MM.1S (cell line): ENCODE results near the gene PANX3.

Source experiments
- DNase-seq: peaks from one replicate; pipeline ENCODE4 v3.0.0-alpha.2; 2015
- H2AFZ ChIP-seq: fragments of 300-600 bp; sonication (generic); 2 replicates; pipeline ENCODE4 v1.6.0; 2016; ENCODE audit warnings: antibody characterized with exemption, low read length
- H3F3A ChIP-seq: fragments of 300-600 bp; sonication (generic); 2 replicates; pipeline ENCODE4 v1.6.1; 2016; ENCODE audit warnings: mild to moderate bottlenecking, antibody characterized with exemption, low read length, moderate library complexity, mixed read lengths; ENCODE audit not compliant: insufficient read depth
- H3K27ac ChIP-seq: fragments of 300-600 bp; sonication (generic); 2 replicates; pipeline ENCODE4 v1.5.1; 2016; ENCODE audit warnings: mild to moderate bottlenecking, low read length
- H3K27me3 ChIP-seq: fragments of 300-600 bp; sonication (generic); replicated peaks from 2 replicates; pipeline ENCODE4 v1.6.0; 2016; ENCODE audit warnings: low read length; ENCODE audit not compliant: insufficient read depth
- H3K36me3 ChIP-seq: fragments of 300-600 bp; sonication (generic); replicated peaks from 2 replicates; pipeline ENCODE4 v1.6.1; 2016; ENCODE audit warnings: mild to moderate bottlenecking, low read length, mixed read lengths; ENCODE audit not compliant: insufficient read depth
- H3K4me1 ChIP-seq: fragments of 300-600 bp; sonication (generic); 2 replicates; pipeline ENCODE4 v1.6.1; 2016; ENCODE audit warnings: low read length, mixed read lengths
- H3K4me2 ChIP-seq: fragments of 300-600 bp; sonication (generic); 2 replicates; pipeline ENCODE4 v1.6.0; 2016; ENCODE audit warnings: low read depth, low read length
- H3K4me3 ChIP-seq: fragments of 300-600 bp; sonication (generic); 2 replicates; pipeline ENCODE4 v1.5.1; 2016; ENCODE audit warnings: low read length, mixed read lengths
- H3K79me2 ChIP-seq: fragments of 300-600 bp; sonication (generic); 2 replicates; pipeline ENCODE4 v1.6.1; 2016; ENCODE audit warnings: mixed run types, low read length, mixed read lengths
- H3K9ac ChIP-seq: fragments of 300-600 bp; sonication (generic); 2 replicates; pipeline ENCODE4 v1.6.1; 2016; ENCODE audit warnings: low read length, mixed read lengths
- H3K9me2 ChIP-seq: fragments of 300-600 bp; sonication (generic); replicated peaks from 2 replicates; pipeline ENCODE4 v1.6.1; 2016; ENCODE audit warnings: mild to moderate bottlenecking, low read length, mixed read lengths; ENCODE audit not compliant: insufficient read depth
- H3K9me3 ChIP-seq: fragments of 300-600 bp; sonication (generic); replicated peaks from 2 replicates; pipeline ENCODE4 v1.6.1; 2016; ENCODE audit warnings: mild to moderate bottlenecking, low read length, mixed read lengths; ENCODE audit not compliant: insufficient read depth
- H4K20me1 ChIP-seq: fragments of 300-600 bp; sonication (generic); 2 replicates; pipeline ENCODE4 v1.6.1; 2016; ENCODE audit warnings: mild to moderate bottlenecking, low read length, moderate library complexity, mixed read lengths; ENCODE audit not compliant: insufficient read depth
- EZH2 ChIP-seq: fragments of 300-600 bp; sonication (generic); optimal IDR thresholded peaks from 2 replicates; pipeline ENCODE3; 2017; ENCODE audit warnings: low read depth, mild to moderate bottlenecking, antibody characterized with exemption, low read length, mixed read lengths
- EZH2phosphoT487 ChIP-seq: fragments of 300-600 bp; sonication (generic); IDR thresholded peaks from 2 replicates; pipeline ENCODE4 v1.6.1; 2018; ENCODE audit warnings: antibody characterized with exemption, low read length
- TF ChIP-seq, protein P1 (sequence below): fragments of 300-600 bp; sonication (generic); IDR thresholded peaks from 2 replicates; pipeline ENCODE4 v1.5.1; 2016; ENCODE audit warnings: antibody characterized with exemption, low read length, mixed read lengths

The PANX3 gene

GRCh38 chr11:124635932-124636331, 24.7 kb downstream of the PANX3 start:
- Histone ChIP-seq H2AFZ (no peak overlapping the region), H3K9me2 (no peaks in the 10 kb centered on the region), H3F3A (no peaks in the 10 kb centered on the region), H3K79me2 (no peaks in the 10 kb centered on the region), H3K27ac (no peak overlapping the region), H3K27me3 (no peaks in the 10 kb centered on the region), H3K9ac (no peak overlapping the region), H3K4me3 (no peak overlapping the region), H3K36me3 (peaks cover 6% of the 10 kb centered on the region), H3K4me2 (no peak overlapping the region), H3K4me1 (no peaks in the 10 kb centered on the region), H4K20me1 (no peaks in the 10 kb centered on the region), H3K9me3 (no peaks in the 10 kb centered on the region)
- TF ChIP-seq, protein P1, sequence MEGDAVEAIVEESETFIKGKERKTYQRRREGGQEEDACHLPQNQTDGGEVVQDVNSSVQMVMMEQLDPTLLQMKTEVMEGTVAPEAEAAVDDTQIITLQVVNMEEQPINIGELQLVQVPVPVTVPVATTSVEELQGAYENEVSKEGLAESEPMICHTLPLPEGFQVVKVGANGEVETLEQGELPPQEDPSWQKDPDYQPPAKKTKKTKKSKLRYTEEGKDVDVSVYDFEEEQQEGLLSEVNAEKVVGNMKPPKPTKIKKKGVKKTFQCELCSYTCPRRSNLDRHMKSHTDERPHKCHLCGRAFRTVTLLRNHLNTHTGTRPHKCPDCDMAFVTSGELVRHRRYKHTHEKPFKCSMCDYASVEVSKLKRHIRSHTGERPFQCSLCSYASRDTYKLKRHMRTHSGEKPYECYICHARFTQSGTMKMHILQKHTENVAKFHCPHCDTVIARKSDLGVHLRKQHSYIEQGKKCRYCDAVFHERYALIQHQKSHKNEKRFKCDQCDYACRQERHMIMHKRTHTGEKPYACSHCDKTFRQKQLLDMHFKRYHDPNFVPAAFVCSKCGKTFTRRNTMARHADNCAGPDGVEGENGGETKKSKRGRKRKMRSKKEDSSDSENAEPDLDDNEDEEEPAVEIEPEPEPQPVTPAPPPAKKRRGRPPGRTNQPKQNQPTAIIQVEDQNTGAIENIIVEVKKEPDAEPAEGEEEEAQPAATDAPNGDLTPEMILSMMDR, result no peak
- TF ChIP-seq EZH2phosphoT487, result no peak
- TF ChIP-seq EZH2, result no peak
- DNase-seq, result no peak

- DNase-seq, result no peak
- Histone ChIP-seq H3K9me3 (no peaks in the 10 kb centered on the region), H3K4me1 (no peaks in the 10 kb centered on the region), H3K4me2 (no peak overlapping the region), H3K36me3 (0 out of 2 replicates have a peak, but pooled peaks cover 5% of the 10 kb centered on the region), H2AFZ (no peak overlapping the region), H3K4me3 (no peak overlapping the region), H3K27me3 (no peaks in the 10 kb centered on the region), H3F3A (no peaks in the 10 kb centered on the region), H3K79me2 (no peaks in the 10 kb centered on the region), H3K9me2 (no peaks in the 10 kb centered on the region), H3K27ac (no peak overlapping the region), H3K9ac (no peak overlapping the region), H4K20me1 (no peaks in the 10 kb centered on the region)
- TF ChIP-seq, protein P1, result no peak
- no peak for TF ChIP-seq EZH2
- no peak for TF ChIP-seq EZH2phosphoT487
Observed at GRCh38 chr11:124638500-124638899, 27.3 kb downstream of the PANX3 start.

DNA sequence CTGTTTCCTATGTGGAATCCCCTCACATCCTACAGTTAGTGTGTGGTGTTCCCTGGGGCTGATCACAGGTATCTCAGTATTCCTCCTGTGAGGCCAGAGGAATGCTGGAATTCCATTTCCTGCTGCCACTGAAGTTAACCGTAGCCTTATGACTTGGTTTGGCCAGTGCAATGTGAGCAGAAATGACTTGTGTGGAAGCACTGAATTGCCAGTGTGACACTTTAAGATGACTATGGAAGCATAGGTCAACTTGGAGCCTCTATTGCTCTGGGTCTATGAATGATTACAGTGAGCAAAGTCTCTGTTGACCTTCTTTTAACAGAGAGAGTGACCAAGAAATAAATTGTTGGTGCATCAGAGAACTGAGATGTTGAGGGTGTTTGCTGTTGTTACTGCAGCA, 28.0 kb downstream of the PANX3 start:
- Histone ChIP-seq H3K27ac (no peak overlapping the region), H3K27me3 (no peaks in the 10 kb centered on the region), H3K9me3 (no peaks in the 10 kb centered on the region), H3K4me3 (no peak overlapping the region), H3F3A (no peaks in the 10 kb centered on the region), H2AFZ (no peak overlapping the region), H3K36me3 (0 out of 2 replicates have a peak, but pooled peaks cover 2% of the 10 kb centered on the region), H3K9me2 (no peaks in the 10 kb centered on the region), H3K4me1 (no peaks in the 10 kb centered on the region), H3K4me2 (no peak overlapping the region), H3K9ac (no peak overlapping the region), H4K20me1 (no peaks in the 10 kb centered on the region), H3K79me2 (no peaks in the 10 kb centered on the region)
- TF ChIP-seq, protein P1, result no peak
- TF ChIP-seq EZH2phosphoT487 (no peak), EZH2 (no peak)
- no peak for DNase-seq
